ENCODE results near the gene FCRL2.

The FCRL2 gene

GRCh38 chr1:157696966-157697628 lies 79.8 kb downstream of the FCRL2 start:
- Histone ChIP-seq H3K4me1 (ENCODE audit: control insufficient read depth, insufficient read depth, low read length, poor library complexity, severe bottlenecking) (no peaks in the 10 kb centered on the region), H3K9me3 (ENCODE audit: control insufficient read depth, low read length) (no peaks in the 10 kb centered on the region), H3K27me3 (replicated peaks; ENCODE audit: control insufficient read depth, insufficient read depth, low read length, poor library complexity, severe bottlenecking) (no peaks in the 10 kb centered on the region), H3K4me3 (ENCODE audit: insufficient read depth, low read depth, low read length, poor library complexity, severe bottlenecking) (no peak overlapping the region), H3K27ac (ENCODE audit: insufficient read depth, low read length, poor library complexity, severe bottlenecking) (no peak overlapping the region), H3K36me3 (ENCODE audit: control insufficient read depth, insufficient read depth, low read length) (no peaks in the 10 kb centered on the region)
- no peak for DNase-seq

Data from effector memory CD4-positive, alpha-beta T cell (primary cell).